HG03135 (cell line): Measurements from ENCODE around the gene CACNB2.
"Not testable (repeated sequence)": the region's sequence is repeated elsewhere in the genome, so short reads cannot be mapped to it uniquely, and the experiment has no call there.

Experiments
- ATAC-seq: cut with Tn5 transposase; IDR thresholded peaks from one replicate; pipeline ENCODE4 v1.9.1; 2021; ENCODE audit warnings: mild to moderate bottlenecking, moderate library complexity; ENCODE audit not compliant: unreplicated experiment

CACNB2 gene

GRCh38 chr10:18144928-18145327 is 4.7 kb downstream of the CACNB2 start:
- ATAC-seq = no peak

GRCh38 chr10:18145652-18146051 is 5.4 kb downstream of the CACNB2 start:
- no peak for ATAC-seq

DNA sequence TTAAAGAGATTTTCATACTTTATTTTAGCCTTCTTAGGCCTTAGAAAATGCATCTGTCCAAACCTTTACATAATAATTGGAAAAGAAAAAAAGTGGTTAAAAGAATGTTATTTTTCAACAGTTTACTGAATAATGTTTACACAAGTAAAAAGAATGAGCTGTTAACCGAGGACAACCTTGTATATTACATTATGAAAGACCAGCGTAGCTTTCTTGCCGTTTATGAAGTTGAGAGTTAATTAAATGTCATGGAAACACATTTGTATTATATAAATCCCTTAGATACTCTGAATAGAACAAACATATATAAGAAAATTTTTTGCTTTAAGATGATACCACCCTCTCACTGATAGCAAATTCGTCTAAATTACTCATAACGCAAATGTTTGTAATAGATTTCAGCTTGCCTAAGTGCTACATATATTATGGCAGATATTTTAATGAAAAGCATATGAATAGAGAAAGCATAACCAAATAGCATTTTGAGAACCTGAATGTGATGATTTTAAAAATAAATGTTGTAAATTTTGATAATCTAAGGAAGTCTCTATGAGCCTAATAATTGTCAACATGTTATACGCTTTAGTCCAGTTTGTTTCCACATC is 9.1 kb downstream of the CACNB2 start:
- ATAC-seq = no peak

DNA sequence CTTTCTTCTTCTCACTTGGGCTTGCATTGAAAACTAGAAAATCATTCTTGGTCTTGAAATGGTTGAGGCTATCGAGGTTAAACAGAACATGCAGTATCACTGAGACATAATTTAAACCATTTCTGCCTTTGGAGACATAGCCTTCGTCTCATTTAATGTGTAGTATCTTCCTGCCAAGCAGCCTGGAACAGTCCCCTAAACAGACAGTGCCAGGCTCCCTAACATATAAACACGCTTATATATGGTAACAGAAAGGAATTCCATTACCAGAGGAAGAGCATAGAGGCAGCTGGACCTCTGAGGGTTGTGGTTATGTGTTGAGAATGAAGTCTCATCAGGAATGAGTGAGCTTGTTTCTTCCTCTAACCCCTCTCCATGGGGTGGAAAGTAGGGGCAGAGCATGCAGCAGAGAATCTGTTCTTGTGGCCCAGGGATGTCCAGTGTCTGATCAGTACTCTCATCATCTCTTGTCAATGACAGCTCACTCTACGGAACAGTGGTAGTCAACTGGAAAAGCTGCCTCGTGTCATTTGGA is 11.2 kb downstream of the CACNB2 start:
- no peak for ATAC-seq

DNA sequence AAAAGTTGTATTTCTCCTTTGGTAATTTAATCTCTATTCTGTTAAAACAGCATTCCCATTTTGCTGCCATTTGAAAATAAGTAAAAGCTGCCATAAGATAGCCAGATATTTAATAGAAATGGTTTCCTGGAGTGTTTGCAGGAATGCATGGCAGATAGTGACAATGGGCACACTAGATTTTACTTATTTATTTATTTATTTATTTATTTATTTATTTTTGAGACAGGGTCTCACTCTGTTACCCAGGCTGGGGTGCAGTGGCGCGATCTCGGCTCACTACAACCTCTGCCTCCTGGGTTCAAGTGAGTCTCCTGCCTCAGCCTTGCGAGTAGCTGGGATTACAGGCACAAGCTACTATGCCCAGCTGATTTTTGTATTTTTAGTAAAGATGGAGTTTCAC is 13.2 kb downstream of the CACNB2 start:
- not testable (repeated sequence) for ATAC-seq

GRCh38 chr10:18155321-18155720 is 15.1 kb downstream of the CACNB2 start:
- ATAC-seq = no peak

DNA sequence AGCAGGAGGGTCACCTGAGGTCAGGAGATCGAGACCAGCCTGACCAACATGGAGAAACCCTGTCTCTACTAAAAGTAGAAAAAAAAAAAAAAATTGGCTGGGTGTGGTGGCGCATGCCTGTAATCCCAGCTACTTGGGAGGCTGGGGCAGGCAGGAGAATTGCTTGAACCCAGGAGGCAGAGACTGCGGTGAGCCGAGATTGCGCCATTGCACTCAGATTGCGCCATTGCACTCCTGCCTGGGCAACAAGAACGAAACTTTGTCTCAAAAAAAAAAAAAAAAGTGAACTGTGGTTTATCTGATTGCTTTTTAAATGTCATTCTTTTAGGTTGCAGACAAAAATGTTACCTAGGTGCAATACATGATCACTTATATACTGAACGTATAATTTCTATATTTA is 16.6 kb downstream of the CACNB2 start:
- not testable (repeated sequence) for ATAC-seq

DNA sequence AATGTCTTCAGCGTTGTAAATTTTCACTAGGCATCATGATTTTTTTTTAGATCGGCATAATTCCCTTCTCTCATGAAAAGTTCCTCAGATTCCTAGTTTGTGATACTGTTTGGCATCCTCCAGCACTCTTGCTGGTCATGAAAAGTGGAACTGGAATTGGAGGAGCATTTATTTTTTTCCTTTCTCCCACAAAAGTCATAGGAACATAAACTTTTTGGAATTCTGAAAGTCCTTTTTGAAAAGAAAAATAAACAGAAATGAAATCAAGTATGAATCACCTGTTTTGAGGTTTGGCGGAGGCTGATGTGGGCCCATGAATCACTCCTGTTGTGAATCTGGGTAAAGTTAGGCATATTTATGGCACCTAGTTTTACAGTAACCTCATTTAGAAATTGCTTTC is 17.7 kb downstream of the CACNB2 start:
- no peak for ATAC-seq

- ATAC-seq = no peak
Observed at GRCh38 chr10:18158773-18159265, 18.6 kb downstream of the CACNB2 start.

DNA sequence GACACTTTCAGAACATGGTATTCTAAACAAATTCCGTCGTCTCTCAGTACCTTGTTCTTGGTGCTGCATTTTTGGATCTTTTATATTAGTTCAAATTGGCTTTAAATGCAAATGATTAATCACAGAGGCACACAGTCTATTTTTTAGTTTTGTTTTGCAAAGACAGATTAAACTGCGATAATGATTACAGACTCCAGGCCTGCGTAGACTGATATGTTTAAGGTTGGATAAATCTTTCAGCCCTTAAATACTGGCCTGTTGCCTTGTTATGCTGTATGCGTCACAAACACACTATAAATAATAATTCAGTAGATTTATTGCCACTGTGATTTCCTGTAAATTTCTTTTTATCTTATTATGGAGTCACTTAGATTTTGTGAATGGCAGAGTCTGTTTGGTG is 19.3 kb downstream of the CACNB2 start:
- no peak for ATAC-seq

DNA sequence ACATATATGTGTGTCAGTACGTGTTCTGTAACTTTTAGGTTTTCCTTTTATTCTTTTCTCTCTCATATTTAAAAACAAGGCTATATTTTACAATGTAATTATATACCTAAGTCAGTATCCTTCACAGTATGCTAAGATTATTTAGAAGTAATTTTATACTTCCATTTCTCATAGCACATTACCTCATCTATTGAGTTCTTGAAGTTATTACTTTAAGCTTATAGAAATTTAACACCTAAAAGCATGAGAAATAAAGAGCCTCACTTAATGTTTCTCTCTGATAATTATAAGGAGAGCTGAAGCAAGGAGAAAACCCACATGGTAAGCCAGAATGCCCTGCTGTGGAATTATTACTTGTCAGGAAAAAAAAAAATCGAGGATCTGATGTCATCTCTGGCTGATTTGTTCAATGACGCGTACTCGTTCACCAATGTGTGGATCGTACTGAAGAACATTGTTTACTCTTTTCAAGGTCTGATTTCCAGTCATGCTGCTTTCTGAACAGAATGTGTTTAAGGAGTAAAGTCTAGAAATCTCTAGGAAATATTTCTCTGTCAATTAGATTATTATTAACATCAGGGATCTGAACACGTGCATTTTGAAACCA is 21.9 kb downstream of the CACNB2 start:
- ATAC-seq = no peak

DNA sequence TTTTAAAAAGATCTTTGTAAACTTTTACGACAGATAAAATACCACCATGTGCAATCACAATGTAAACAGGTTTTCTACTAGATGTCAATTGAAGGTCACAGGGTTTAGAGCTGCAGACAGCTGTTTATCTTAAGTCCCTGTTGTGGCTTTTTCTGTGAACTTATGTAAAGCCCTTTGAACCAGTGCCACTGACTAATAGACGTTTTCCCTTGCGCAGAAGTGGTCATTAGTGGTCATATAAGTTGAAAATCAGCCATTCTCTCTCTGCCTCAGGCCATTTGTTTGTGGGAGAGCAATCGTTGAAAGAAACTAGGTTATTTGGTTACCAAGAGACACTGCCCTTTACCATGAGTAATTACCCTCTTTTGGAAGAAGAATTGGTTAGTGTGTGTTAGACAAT is 23.9 kb downstream of the CACNB2 start:
- ATAC-seq = no peak

DNA sequence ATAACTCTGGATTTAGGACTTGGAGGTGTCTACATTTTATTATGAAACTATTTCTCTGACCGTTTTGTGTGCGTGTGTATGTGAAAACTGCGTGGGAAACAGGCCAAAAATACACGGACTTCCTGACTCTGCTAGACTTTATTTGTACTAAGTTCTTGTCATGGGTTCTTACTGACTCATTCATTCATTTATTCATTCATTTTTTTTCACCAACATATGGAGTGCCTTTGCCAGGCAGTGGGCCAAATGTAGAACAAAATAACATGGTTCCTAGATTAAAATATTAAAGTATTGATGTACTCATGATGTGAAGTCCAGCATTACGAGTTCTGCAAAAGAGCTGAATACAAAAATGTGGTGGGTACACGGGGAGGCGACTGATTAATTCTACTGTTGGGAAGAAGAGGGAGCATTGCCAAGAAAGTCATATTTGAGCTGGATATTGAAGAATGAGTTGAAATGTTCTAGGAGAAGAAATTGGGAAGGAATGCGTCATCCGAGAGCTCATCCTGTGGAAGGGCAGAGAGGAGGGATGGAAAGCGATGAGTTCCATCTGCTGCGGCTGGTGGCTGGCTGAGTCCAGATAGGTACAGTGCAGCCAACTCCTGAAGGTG is 24.6 kb downstream of the CACNB2 start:
- no peak for ATAC-seq

GRCh38 chr10:18178854-18179483 is 38.7 kb downstream of the CACNB2 start:
- no peak for ATAC-seq

GRCh38 chr10:18179891-18180290 is 39.7 kb downstream of the CACNB2 start:
- ATAC-seq = no peak

DNA sequence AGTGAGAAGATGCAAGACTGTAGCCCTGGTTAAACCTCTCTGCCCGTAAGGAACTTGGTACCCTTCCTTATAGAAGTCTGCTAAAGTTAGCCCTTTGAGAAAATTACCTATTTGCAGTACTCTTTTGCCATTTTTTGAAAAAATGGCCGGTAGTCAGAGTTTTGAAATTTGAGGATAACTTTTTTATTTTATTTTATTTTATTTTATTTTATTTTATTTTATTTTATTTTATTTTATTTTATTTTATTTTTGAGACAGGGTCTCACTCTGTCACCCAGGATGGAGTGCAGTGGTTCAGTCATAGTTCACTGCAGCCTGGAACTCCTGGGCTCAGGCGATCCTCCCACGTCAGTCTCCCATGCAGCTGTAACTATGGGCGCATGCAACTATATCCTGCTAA is 41.2 kb downstream of the CACNB2 start:
- ATAC-seq = not testable (repeated sequence)

GRCh38 chr10:18185621-18186020 is 45.4 kb downstream of the CACNB2 start:
- no peak for ATAC-seq

GRCh38 chr10:18190840-18191239 is 50.6 kb downstream of the CACNB2 start:
- ATAC-seq = no peak

DNA sequence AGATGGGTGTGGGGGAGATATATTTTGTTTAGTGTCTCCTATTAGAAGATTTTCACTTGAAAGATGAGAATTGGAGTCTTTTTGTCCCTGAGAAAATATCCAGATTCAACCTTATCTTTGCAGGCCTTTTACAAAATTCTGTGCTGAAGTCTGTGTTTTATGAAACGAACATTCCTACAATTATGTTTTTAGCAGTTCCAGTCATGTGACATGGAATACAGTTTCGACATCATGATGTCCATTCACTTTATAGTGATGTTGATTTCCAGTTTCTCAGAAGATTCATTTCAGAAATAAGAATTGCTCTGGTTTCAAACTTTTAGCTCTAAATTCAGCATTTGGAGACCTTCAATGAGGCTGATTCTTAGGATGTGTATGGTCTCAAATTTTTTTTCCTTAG is 54.4 kb downstream of the CACNB2 start:
- ATAC-seq = no peak

GRCh38 chr10:18195060-18195799 is 55.0 kb downstream of the CACNB2 start:
- ATAC-seq = no peak
